IMR-90 (cell line): Measurements from ENCODE around the gene PHOX2A. TPM values are rescaled to one million over a fixed set of nuclear protein-coding genes. Genes with fewer than 3 reads are reported as not detected.

ENCODE experiments used
- ATAC-seq: fragments of 200-7000 bp; cut with Tn5 transposase; 2 replicates; pipeline ENCODE4 v1.9.1; 2020; ENCODE audit warnings: low read depth, mild to moderate bottlenecking, moderate library complexity
- BruUV-seq: library from RNA; stranded (reverse); fragments of 400-500 nt; replicated peaks from 2 replicates; lab custom pipeline; 2021; lab: Mats Ljungman, UMichigan
- CTCF ChIA-PET: fragments of 300-600 bp; formaldehyde crosslinking; extraction: SDS; loops from one replicate; lab custom pipeline; 2021; ENCODE audit warnings: antibody characterized with exemption; lab: Yijun Ruan, JAX
- POLR2A ChIA-PET: fragments of 300-600 bp; sonication (Branson Sonifier 250); formaldehyde crosslinking; loops from one replicate; lab custom pipeline; 2022; ENCODE audit warnings: antibody characterized with exemption; ENCODE audit not compliant: unreplicated experiment; lab: Charles Lee
- DNase-seq: peaks from one replicate; pipeline ENCODE4 v3.0.0; 2013
- H2AFZ ChIP-seq: replicated peaks from 2 replicates; pipeline ENCODE3; 2013; ENCODE audit warnings: low read length, mild to moderate bottlenecking; ENCODE audit not compliant: poor library complexity
- H2AK5ac ChIP-seq: 2 replicates; pipeline ENCODE4 v1.6.1; 2013; ENCODE audit warnings: low read depth, low read length, inconsistent platforms
- H2AK9ac ChIP-seq: replicated peaks from 2 replicates; pipeline ENCODE3; 2013; ENCODE audit warnings: mild to moderate bottlenecking, low read depth, low read length, moderate library complexity; ENCODE audit not compliant: poor library complexity
- H2BK120ac ChIP-seq: 2 replicates; pipeline ENCODE4 v1.6.1; 2013; ENCODE audit warnings: low read depth, low read length, inconsistent platforms
- H2BK15ac ChIP-seq: 3 replicates; pipeline ENCODE4 v1.6.1; 2013; ENCODE audit warnings: low read depth, low read length, inconsistent platforms
- H2BK20ac ChIP-seq: 2 replicates; pipeline ENCODE4 v1.6.1; 2013; ENCODE audit warnings: low read depth, mild to moderate bottlenecking, inconsistent platforms, low read length, moderate library complexity
- H2BK5ac ChIP-seq: 2 replicates; pipeline ENCODE4 v1.6.1; 2013; ENCODE audit warnings: mild to moderate bottlenecking, low read depth, low read length, inconsistent platforms; ENCODE audit not compliant: poor library complexity, severe bottlenecking
- H3K14ac ChIP-seq: replicated peaks from 2 replicates; pipeline ENCODE4 v1.6.1; 2013; ENCODE audit warnings: low read depth, low read length, inconsistent platforms
- H3K18ac ChIP-seq: 2 replicates; pipeline ENCODE4 v1.6.1; 2013; ENCODE audit warnings: low read depth, low read length, control low read depth
- H3K23ac ChIP-seq: 2 replicates; pipeline ENCODE4 v1.6.1; 2013; ENCODE audit warnings: low read depth, low read length, inconsistent platforms
- H3K27ac ChIP-seq: 2 replicates; pipeline ENCODE4 v1.5.1; 2013; ENCODE audit warnings: mild to moderate bottlenecking, control low read depth, low read length; ENCODE audit not compliant: insufficient read depth
- H3K27me3 ChIP-seq: 2 replicates; pipeline ENCODE4 v1.6.1; 2013; ENCODE audit warnings: low read length; ENCODE audit not compliant: control insufficient read depth, insufficient read depth
- H3K36me3 ChIP-seq: 2 replicates; pipeline ENCODE4 v1.6.1; 2013; ENCODE audit warnings: low read length, mixed read lengths; ENCODE audit not compliant: control insufficient read depth, insufficient read depth
- H3K4ac ChIP-seq: 2 replicates; pipeline ENCODE4 v1.6.1; 2013; ENCODE audit warnings: low read depth, low read length, inconsistent platforms
- H3K4me1 ChIP-seq: 2 replicates; pipeline ENCODE4 v1.6.1; 2013; ENCODE audit warnings: low read length, mixed read lengths; ENCODE audit not compliant: control insufficient read depth, insufficient read depth
- H3K4me2 ChIP-seq: 2 replicates; pipeline ENCODE4 v1.6.1; 2013; ENCODE audit warnings: low read depth, mild to moderate bottlenecking, control low read depth, low read length, moderate library complexity
- H3K4me3 ChIP-seq: 2 replicates; pipeline ENCODE4 v1.5.1; 2013; ENCODE audit warnings: low read depth, mild to moderate bottlenecking, control low read depth, low read length, moderate library complexity; ENCODE audit not compliant: insufficient read depth
- H3K56ac ChIP-seq: 2 replicates; pipeline ENCODE4 v1.6.1; 2013; ENCODE audit warnings: low read length, inconsistent platforms; ENCODE audit not compliant: insufficient read depth; ENCODE audit errors: extremely low read depth
- H3K79me1 ChIP-seq, 2 experiments: 2 replicates each; pipeline ENCODE4 v1.6.1; 2013; ENCODE audit warnings: low read length in 2 of 2, inconsistent platforms in 1 of 2, low read depth in 1 of 2
- H3K9ac ChIP-seq: 2 replicates; pipeline ENCODE4 v1.6.1; 2013; ENCODE audit warnings: low read depth, low read length, control low read depth
- H3K9me1 ChIP-seq: 2 replicates; pipeline ENCODE4 v1.6.1; 2013; ENCODE audit warnings: low read length, inconsistent platforms; ENCODE audit not compliant: insufficient read depth
- H3K9me3 ChIP-seq: 2 replicates; pipeline ENCODE4 v1.6.1; 2013; ENCODE audit warnings: low read length; ENCODE audit not compliant: control insufficient read depth, insufficient read depth
- H4K20me1 ChIP-seq: 2 replicates; pipeline ENCODE4 v1.6.1; 2013; ENCODE audit warnings: low read length, inconsistent platforms; ENCODE audit not compliant: insufficient read depth
- H4K5ac ChIP-seq: 2 replicates; pipeline ENCODE4 v1.6.1; 2013; ENCODE audit warnings: mild to moderate bottlenecking, low read depth, low read length, control low read depth
- H4K8ac ChIP-seq, 2 experiments: 2 replicates each; pipeline ENCODE4 v1.6.1; 2013; ENCODE audit warnings: low read depth in 2 of 2, low read length in 2 of 2, control low read depth in 1 of 2, inconsistent platforms in 1 of 2
- H4K91ac ChIP-seq: 2 replicates; pipeline ENCODE4 v1.6.1; 2013; ENCODE audit warnings: low read depth, low read length, inconsistent platforms; ENCODE audit not compliant: insufficient read depth
- CHD1 ChIP-seq: IDR thresholded peaks from 2 replicates; pipeline ENCODE4 v1.6.1; 2012; ENCODE audit warnings: low read depth, low read length, improper control_type of control experiment
- RAD21 ChIP-seq: IDR thresholded peaks from 2 replicates; pipeline ENCODE4 v1.6.1; 2012; ENCODE audit warnings: low read length, improper control_type of control experiment
- WGBS, 2 experiments: methylation state at CpG; one replicate each; pipeline versions ENCODE4 v1.1.5 to v1.1.7; 2013; ENCODE audit warnings: missing lambda C conversion rate in 2 of 2; ENCODE audit not compliant: insufficient read length in 1 of 2; ENCODE audit errors: extremely low coverage in 2 of 2; 5-methylcytosine and 5-hydroxymethylcytosine counted together
- dilution Hi-C: fragments of 300-500 bp; cut with HindIII; formaldehyde crosslinking; loops from one replicate; pipeline ENCODE4 v1.14.3; 2018; ENCODE audit warnings: low sequenced_read_pairs; ENCODE audit not compliant: unreplicated experiment
- in situ Hi-C: fragments of 300-500 bp; cut with MboI; formaldehyde crosslinking; loops from 3 replicates; pipeline ENCODE4 v1.14.3; 2019; ENCODE audit warnings: low sequenced_read_pairs, inconsistent platforms, mixed read lengths
- intact Hi-C: fragments of 100-400 bp; cut with micrococcal nuclease; formaldehyde crosslinking; loops from 2 replicates; pipeline ENCODE4 v1.10.0; 2022
- polyA plus RNA-seq, 3 experiments: library from polyadenylated mRNA; depleted of rRNA; stranded (reverse); fragments of >200 nt; gene quantifications; 2 replicates each; pipeline ENCODE4 v1.2.3, GENCODE V29; 2012; ENCODE audit warnings: low replicate concordance in 1 of 3
- total RNA-seq: library from RNA; depleted of rRNA; stranded (reverse); fragments of >200 nt; gene quantifications from 2 replicates; pipeline ENCODE4 v1.2.3, GENCODE V29; 2012

Gene PHOX2A
- total and polyA plus RNA-seq, 2 of the 4 experiments (the other 2 are of a cell fraction): not detected

DNA sequence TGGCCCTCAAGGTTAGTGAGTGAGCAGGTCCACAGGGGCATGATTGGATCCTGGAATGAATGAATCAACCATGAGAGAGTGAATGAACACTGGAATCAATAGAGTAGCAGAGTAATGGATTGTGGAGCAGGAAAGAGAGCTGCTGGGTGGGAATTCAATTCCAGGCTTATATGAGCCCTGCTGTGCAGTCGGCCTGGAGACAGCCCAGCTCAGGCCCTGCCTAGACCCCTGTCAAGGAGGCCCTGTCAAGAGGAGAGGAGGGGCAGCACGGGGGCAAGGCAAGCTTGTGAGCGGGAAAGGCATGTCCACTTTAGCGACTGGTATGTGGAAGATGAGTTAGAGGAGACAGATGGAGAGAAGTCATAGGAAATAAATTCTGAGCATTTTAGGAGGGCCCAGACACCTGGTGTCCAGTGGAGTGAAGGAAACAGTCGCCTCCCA lies 53.3 kb downstream of the PHOX2A start:
- Histone ChIP-seq H3K56ac (no peak overlapping the region), H3K9me3 (no peaks in the 10 kb centered on the region), H3K27ac (no peak overlapping the region), H3K4me1 (no peaks in the 10 kb centered on the region), H2BK5ac (no peak overlapping the region), H3K4me2 (no peak overlapping the region), H3K36me3 (no peaks in the 10 kb centered on the region), H3K4me3 (no peak overlapping the region), H3K18ac (no peak overlapping the region), H3K9ac (no peak overlapping the region), H4K8ac (no peak overlapping the region), H4K91ac (no peak overlapping the region), H3K9me1 (no peaks in the 10 kb centered on the region), H3K27me3 (peaks cover 8% of the 10 kb centered on the region; the same call in 1 of the 2 replicates), H3K79me1 (no peaks in the 10 kb centered on the region), H3K14ac (no peak overlapping the region), H2BK15ac (no peak overlapping the region), H2BK20ac (no peak overlapping the region), H4K20me1 (no peaks in the 10 kb centered on the region), H4K5ac (no peak overlapping the region), H3K23ac (no peak overlapping the region), H2AFZ (peak overlapping the region; percentile 51), H2AK9ac (peak overlapping the region; percentile 13), H2BK120ac (no peak overlapping the region), H2AK5ac (no peak overlapping the region), H3K4ac (no peak overlapping the region)
- intact Hi-C loops: no loop called here
- CTCF ChIA-PET: no interaction called here
- WGBS, 2 experiments: 45% methylated on average over 3 of the region's 5 CpGs; no CpG with 5 or more reads in 1 of the 2 experiments
- DNase-seq: no peak
- POLR2A ChIA-PET: no interaction called here
- ATAC-seq: no peak
- in situ Hi-C loops: no loop called here
- no TSS peak for BruUV-seq
- no peak for TF ChIP-seq RAD21
- TF ChIP-seq CHD1: no peak
- dilution Hi-C loops: no loop called here
